Osteoblast (primary cell): ENCODE results near the gene GABRA1. TPM values are rescaled to one million over a fixed set of nuclear protein-coding genes. Genes with fewer than 3 reads are reported as not detected.

ENCODE experiments used
- DNase-seq: peaks from one replicate; pipeline ENCODE4 v3.0.0; 2011; ENCODE audit warnings: low spot score, mixed read lengths; ENCODE audit not compliant: insufficient read length; ENCODE audit errors: missing footprints
- H2AFZ ChIP-seq: 2 replicates; pipeline ENCODE4 v1.6.0; 2011; ENCODE audit warnings: mild to moderate bottlenecking, low read length
- H3K27ac ChIP-seq: 2 replicates; pipeline ENCODE4 v1.5.1; 2011; ENCODE audit warnings: mild to moderate bottlenecking, low read depth, low read length, moderate library complexity
- H3K27me3 ChIP-seq: 2 replicates; pipeline ENCODE4 v1.6.0; 2012; ENCODE audit warnings: mild to moderate bottlenecking, control low read depth, inconsistent platforms, low read length, moderate library complexity; ENCODE audit not compliant: insufficient read depth
- H3K36me3 ChIP-seq: 2 replicates; pipeline ENCODE4 v1.5.1; 2011; ENCODE audit warnings: mild to moderate bottlenecking, low read length, control low read depth, moderate library complexity; ENCODE audit not compliant: insufficient read depth
- H3K4me1 ChIP-seq: 2 replicates; pipeline ENCODE4 v1.5.1; 2011; ENCODE audit warnings: mild to moderate bottlenecking, low read length, control low read depth, moderate library complexity; ENCODE audit not compliant: insufficient read depth
- H3K4me2 ChIP-seq: 2 replicates; pipeline ENCODE4 v1.6.0; 2011; ENCODE audit warnings: mild to moderate bottlenecking, low read length; ENCODE audit not compliant: insufficient read depth
- H3K4me3 ChIP-seq: fragments of 200-600 bp; sonication (generic); 3 replicates; pipeline ENCODE4 v1.5.1; 2012; ENCODE audit warnings: mild to moderate bottlenecking, low read length, inconsistent platforms; ENCODE audit not compliant: insufficient read depth
- H3K79me2 ChIP-seq: 2 replicates; pipeline ENCODE4 v1.6.0; 2012; ENCODE audit warnings: mild to moderate bottlenecking, low read length, control low read depth, inconsistent platforms; ENCODE audit not compliant: insufficient read depth
- H3K9me3 ChIP-seq: 2 replicates; pipeline ENCODE4 v1.5.1; 2011; ENCODE audit warnings: low read depth, low read length, control low read depth
- H4K20me1 ChIP-seq: 2 replicates; pipeline ENCODE4 v1.6.0; 2012; ENCODE audit warnings: mild to moderate bottlenecking, low read length, control low read depth; ENCODE audit not compliant: insufficient read depth
- total RNA-seq: library from RNA; depleted of rRNA; stranded (reverse); fragments of >200 nt; gene quantifications from 2 replicates; pipeline ENCODE4 v1.2.3, GENCODE V29; 2012
- TF ChIP-seq, protein P1 (sequence below): IDR thresholded peaks from 2 replicates; pipeline ENCODE4 v1.5.1; 2011; ENCODE audit warnings: mild to moderate bottlenecking, low read depth, low read length, moderate library complexity; ENCODE audit errors: extremely low read depth

Gene GABRA1
- total RNA-seq, 1 donor, result not detected

DNA sequence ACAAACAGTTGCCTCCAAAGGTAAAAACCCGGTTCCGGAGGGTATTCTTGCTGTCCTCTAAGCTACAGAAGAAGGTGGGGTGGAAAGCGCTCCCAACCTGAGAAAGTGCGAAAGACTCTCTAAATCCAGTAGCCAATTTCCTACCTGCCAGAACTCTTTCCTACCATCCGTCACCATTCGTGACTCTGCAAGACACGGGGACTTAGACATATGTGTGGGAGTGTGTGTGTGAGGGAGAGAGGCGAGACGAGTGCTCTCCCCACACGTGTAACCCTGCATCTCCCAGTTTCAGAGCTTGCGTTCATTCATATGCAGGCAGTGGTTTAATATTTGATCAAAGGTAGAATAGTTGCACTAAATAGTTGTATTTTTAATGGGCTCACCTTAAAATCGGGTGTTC, 473 bp upstream of the GABRA1 start:
- no peaks in the 10 kb centered on the region for H4K20me1 ChIP-seq
- H3K4me3 ChIP-seq, result no peak overlapping the region
- H3K9me3 ChIP-seq, result no peaks in the 10 kb centered on the region
- no peaks in the 10 kb centered on the region for H3K4me1 ChIP-seq
- no peak for DNase-seq
- no peaks in the 10 kb centered on the region for H3K36me3 ChIP-seq
- TF ChIP-seq, protein P1, sequence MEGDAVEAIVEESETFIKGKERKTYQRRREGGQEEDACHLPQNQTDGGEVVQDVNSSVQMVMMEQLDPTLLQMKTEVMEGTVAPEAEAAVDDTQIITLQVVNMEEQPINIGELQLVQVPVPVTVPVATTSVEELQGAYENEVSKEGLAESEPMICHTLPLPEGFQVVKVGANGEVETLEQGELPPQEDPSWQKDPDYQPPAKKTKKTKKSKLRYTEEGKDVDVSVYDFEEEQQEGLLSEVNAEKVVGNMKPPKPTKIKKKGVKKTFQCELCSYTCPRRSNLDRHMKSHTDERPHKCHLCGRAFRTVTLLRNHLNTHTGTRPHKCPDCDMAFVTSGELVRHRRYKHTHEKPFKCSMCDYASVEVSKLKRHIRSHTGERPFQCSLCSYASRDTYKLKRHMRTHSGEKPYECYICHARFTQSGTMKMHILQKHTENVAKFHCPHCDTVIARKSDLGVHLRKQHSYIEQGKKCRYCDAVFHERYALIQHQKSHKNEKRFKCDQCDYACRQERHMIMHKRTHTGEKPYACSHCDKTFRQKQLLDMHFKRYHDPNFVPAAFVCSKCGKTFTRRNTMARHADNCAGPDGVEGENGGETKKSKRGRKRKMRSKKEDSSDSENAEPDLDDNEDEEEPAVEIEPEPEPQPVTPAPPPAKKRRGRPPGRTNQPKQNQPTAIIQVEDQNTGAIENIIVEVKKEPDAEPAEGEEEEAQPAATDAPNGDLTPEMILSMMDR, result no peak
- no peaks in the 10 kb centered on the region for H3K27me3 ChIP-seq
- H2AFZ ChIP-seq, result no peak overlapping the region
- H3K4me2 ChIP-seq, result no peak overlapping the region
- no peak overlapping the region for H3K27ac ChIP-seq
- no peaks in the 10 kb centered on the region for H3K79me2 ChIP-seq

DNA sequence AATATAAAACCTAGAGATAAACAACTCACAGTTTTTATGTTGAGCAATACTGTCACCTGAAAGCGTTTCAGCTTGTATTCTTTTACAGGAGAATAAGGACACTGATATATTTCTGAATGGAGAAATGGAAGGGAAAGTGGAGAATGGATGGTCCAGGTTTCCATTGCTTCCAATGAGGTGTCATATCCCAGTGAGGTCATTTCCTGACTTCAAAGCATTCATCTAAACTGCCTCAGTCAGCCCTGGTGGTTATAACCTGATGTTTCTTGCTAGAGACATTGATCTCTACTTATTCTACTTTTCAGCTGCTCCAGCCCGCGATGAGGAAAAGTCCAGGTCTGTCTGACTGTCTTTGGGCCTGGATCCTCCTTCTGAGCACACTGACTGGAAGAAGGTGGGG, 2.6 kb downstream of the GABRA1 start:
- no peak for DNase-seq
- Histone ChIP-seq H3K36me3 (no peaks in the 10 kb centered on the region), H3K4me1 (no peaks in the 10 kb centered on the region), H2AFZ (no peak overlapping the region), H3K27ac (no peak overlapping the region), H4K20me1 (no peaks in the 10 kb centered on the region), H3K9me3 (no peaks in the 10 kb centered on the region), H3K27me3 (no peaks in the 10 kb centered on the region), H3K4me3 (no peak overlapping the region), H3K79me2 (no peaks in the 10 kb centered on the region), H3K4me2 (no peak overlapping the region)
- TF ChIP-seq, protein P1, result no peak

DNA sequence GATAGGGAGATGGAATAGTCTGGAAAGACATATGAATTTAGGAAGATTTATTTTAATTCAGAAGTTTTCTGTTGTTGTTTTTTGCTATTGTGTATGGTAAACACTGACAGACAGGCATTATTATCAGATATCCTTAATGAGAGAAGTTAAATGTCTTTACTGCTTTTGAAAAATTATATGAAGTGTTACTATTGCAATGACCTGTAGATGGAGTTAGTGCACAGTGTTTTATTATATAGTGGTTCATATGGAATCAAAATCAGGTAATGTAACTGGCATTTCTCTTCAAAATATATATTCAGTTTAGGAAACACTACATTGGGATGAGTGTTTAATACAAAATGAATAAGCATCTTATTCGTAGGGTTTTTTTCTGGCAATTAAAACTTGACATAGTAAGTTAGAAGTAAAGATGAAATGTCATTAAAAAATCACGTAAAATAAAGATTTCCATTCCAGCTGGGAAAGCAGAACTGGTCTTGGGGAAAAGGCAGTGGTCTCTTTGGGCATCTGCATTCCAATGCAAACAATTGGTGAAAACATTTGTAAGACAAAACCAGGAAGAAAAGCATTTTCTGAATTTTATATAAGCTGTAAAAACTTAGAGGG, 3.9 kb downstream of the GABRA1 start:
- no peak for DNase-seq
- TF ChIP-seq, protein P1, result no peak

DNA sequence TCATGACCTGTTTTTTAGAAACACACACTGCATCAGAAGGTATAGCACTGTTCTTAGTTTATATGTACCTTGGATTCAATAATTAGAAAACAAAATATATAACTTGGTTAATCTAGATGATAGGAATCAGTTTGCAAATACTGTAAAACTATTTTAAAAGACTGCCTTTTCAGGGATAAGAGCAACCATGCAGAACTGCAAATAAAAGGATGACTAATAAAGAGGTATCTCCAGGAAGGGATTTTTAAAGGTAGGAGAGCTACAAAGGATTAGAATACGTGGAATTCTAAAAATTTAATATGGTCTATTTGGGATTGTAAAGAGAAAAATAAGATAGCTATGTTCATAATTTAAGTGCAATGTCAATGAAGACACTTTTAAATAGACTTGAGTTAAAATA, 9.4 kb downstream of the GABRA1 start:
- no peaks in the 10 kb centered on the region for H3K36me3 ChIP-seq
- no peaks in the 10 kb centered on the region for H4K20me1 ChIP-seq
- no peak overlapping the region for H3K4me3 ChIP-seq
- H2AFZ ChIP-seq, result no peak overlapping the region
- no peaks in the 10 kb centered on the region for H3K79me2 ChIP-seq
- H3K27ac ChIP-seq, result no peak overlapping the region
- no peaks in the 10 kb centered on the region for H3K4me1 ChIP-seq
- DNase-seq, result no peak
- no peaks in the 10 kb centered on the region for H3K27me3 ChIP-seq
- no peaks in the 10 kb centered on the region for H3K9me3 ChIP-seq
- H3K4me2 ChIP-seq, result no peak overlapping the region
- TF ChIP-seq, protein P1, result no peak

More for the DNA sequence above, 3.9 kb downstream of the GABRA1 start:
- no peak overlapping the region for H3K4me3 ChIP-seq
- no peaks in the 10 kb centered on the region for H3K27me3 ChIP-seq
- no peak overlapping the region for H3K4me2 ChIP-seq
- H3K36me3 ChIP-seq, result no peaks in the 10 kb centered on the region
- H3K79me2 ChIP-seq, result no peaks in the 10 kb centered on the region
- H3K4me1 ChIP-seq, result no peaks in the 10 kb centered on the region
- no peaks in the 10 kb centered on the region for H4K20me1 ChIP-seq
- H2AFZ ChIP-seq, result no peak overlapping the region
- no peaks in the 10 kb centered on the region for H3K9me3 ChIP-seq
- H3K27ac ChIP-seq, result no peak overlapping the region
